ENCODE results near the gene RETSAT. TPM values are rescaled to one million over a fixed set of nuclear protein-coding genes. Genes with fewer than 3 reads are reported as not detected.

RETSAT gene
- total RNA-seq, 1 donor from 2014 or later, result 46.2 TPM

DNA sequence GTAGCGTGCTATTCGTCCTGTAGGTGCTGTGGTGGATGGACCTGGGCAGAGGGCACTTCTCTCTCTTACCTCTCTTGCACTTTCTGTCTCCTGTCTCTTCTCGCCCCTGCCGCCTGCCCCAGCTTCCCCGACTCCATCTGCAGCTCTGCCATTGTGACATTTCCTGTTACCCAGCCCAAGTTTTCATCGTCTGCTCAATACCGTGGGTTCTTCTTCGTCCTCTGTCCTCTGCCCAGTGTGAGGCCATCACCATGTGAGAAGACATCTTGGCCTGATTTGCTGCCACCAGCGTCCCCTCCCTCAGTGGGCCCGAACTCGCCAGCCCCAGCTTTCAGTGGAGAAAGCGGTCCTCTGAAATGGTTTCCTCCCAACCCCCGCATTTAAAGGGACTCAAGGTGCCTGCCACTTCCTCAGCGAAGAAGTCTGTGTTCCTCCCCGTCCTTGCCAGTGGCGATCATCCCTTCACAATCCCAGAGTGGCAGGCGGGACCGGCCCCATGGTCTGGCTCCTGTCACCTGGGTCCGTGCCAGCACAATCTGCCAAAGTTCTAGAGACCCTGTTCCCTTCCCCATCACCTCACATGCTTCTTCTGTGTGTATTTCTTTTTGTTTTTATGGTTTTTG lies 44.5 kb downstream of the RETSAT start:
- no peak for DNase-seq (ENCODE audit: extremely low read depth, low read depth, low spot score)

DNA sequence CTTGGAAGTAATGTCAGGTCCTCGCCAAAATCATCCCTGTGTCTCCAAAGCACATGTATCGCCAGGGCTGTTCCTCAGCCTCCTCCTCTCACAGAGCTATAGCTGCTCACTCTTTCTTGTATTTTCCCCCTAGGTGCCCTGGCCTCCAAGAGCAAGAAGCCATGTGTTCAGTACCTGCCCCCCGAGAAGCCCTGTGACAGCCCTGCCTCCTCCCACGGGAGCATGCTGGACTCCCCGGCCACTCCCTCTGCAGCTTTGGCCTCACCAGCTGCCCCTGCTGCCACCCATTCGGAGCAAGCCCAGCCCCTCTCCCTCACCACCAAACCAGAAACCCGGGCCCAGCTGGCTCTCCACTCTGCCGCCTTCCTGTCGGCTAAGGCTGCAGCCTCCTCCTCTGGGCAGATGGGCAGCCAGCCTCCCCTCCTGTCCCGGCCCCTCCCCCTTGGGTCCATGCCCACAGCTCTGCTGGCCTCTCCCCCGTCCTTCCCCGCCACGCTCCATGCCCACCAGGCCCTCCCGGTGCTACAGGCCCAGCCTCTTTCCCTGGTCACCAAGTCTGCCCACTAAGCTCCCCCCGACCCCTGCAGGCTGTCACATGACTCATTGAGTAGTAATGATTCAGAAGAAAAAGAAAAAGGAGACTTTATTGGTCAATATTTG lies 45.3 kb downstream of the RETSAT start:
- no peak for DNase-seq (ENCODE audit: extremely low read depth, low read depth, low spot score)

DNA sequence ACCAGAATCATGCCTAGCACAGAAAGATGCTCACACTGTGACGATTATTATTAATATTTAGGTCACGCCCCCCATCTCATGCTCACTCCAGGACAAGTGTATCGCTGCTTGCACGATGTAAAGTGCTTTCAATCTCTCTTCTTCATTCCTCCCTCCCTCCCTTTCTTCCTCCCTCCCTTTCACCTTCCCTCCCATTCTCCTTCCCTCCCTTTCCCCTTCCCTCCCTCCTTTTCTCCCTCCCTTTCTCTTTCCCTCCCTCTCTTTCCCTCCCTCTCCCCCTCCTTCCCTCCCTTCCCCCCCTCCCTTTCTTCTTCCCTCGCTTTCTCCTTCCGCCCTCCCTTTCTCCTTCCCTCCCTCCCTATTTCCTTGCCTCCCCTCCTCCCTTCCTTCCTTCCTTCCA lies 46.1 kb downstream of the RETSAT start:
- no peak for DNase-seq (ENCODE audit: extremely low read depth, low read depth, low spot score)

DNA sequence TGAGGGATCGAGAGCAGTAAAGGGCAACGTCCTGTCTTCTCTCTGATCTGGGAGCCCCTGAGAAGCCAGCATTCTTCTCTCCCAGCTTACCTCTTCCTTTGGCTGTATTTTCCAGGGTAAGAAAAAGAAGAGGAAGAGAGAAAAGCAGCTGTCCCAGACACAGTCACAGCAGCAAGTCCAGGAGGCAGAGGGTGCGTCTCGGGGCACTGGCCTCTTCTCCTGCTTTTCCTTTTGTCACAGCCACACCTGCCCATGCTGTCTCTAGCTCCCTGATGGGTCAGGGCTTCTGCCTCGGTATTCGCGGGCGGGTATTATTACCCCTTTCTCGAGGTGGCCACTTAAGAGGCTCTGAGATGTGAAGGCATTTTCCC lies 46.8 kb downstream of the RETSAT start:
- no peak for DNase-seq (ENCODE audit: extremely low read depth, low read depth, low spot score)

DNA sequence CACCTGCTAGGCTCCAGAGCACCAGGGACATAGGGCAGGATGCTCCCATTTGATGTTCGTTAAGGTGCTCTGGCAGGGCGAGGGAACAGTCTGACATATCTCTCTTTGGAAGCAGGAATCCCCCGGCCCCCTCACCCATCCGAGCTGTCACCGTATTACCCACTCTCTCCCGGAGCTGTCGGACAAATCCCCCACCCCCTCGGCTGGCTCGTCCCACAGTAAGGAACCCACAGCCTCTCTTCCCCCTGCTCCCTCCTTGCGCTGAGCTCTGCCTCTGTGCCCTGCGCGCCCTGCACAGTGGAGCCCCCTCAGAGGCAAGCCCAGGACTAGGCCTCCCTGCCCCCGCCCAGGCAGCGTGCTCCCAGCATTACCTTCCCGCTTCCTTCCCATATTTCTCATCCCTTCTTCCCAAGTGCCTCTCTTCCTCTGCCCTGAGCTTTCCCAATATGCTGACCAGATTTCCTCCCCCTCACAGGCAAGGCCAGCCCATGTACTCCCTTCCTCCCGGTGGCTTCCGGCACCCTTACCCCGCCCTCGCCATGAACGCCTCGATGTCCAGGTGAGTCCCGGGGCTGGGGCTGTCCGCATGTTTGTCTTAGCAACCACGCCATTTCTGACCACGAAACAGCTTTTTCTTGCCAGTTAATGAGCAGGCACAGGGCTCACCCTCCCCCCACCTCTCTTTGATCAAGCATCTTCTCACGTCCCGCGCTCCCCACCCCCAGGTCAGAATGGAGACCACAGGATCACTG lies 50.4 kb downstream of the RETSAT start:
- no peak for DNase-seq (ENCODE audit: extremely low read depth, low read depth, low spot score)

DNA sequence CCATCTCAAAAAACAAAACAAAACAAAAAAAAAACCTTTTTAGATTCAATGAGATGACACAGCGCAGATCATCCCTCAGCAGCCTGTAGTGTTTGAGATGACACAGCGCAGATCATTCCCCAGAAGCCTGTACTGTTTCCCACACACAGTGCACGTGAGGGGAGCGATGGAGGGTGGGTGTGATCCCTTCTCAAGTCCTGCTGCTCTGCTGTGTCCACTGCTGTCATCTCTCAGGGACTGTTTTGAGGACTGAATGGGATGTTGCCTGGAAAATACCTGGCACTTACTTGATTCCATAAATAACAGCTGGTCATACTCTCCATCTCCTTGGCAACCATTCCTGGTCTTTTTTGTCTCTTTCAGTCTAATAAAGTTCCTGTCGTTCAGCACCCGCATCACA lies 52.2 kb downstream of the RETSAT start:
- DNase-seq (ENCODE audit: extremely low read depth, low read depth, low spot score), result no peak

Other genes with a start within 250 kb of the RETSAT start
- 6.8 and 16.7 TPM in 2 replicates for gene TCF7L1, start 221.1 kb downstream of the RETSAT start, total RNA-seq
- gene TGOLN2, start 26.5 kb downstream of the RETSAT start, total RNA-seq, result 165 and 231 TPM in 2 replicates
- gene ELMOD3, start 241 bp upstream of the RETSAT start, total RNA-seq, result 8.2 and 13.7 TPM in 2 replicates
- 63.1 and 183 TPM in 2 replicates for gene CAPG, start 55.8 kb upstream of the RETSAT start, total RNA-seq
- gene SH2D6, start 64.2 kb upstream of the RETSAT start, total RNA-seq, result not detected in 2 replicates
- gene MAT2A, start 184.6 kb upstream of the RETSAT start, total RNA-seq, result 89.9 and 119 TPM in 2 replicates
- 30.8 and 34.7 TPM in 2 replicates for gene GGCX, start 207.0 kb upstream of the RETSAT start, total RNA-seq
- gene VAMP8, start 223.1 kb upstream of the RETSAT start, total RNA-seq, result 14.1 and 20.5 TPM in 2 replicates
- 140 and 247 TPM in 2 replicates for gene VAMP5, start 229.9 kb upstream of the RETSAT start, total RNA-seq
- gene RNF181, start 241.2 kb upstream of the RETSAT start, total RNA-seq, result 231 and 261 TPM in 2 replicates
- 25.2 and 36.3 TPM in 2 replicates for gene TMEM150A, start 248.2 kb upstream of the RETSAT start, total RNA-seq